Stimulated activated CD8-positive, alpha-beta memory T cell treated with anti-CD3 and anti-CD28 coated beads, Interleukin-4, amount 100 ng/mL, for 4 hours (primary cell): ENCODE measurements around the gene MYB.
"Not testable (repeated sequence)": the region's sequence is repeated elsewhere in the genome, so short reads cannot be mapped to it uniquely, and the experiment has no call there.

ENCODE experiments used
- DNase-seq, 2 donors: peaks; one replicate each; pipeline ENCODE4 v3.0.0-alpha.2; 2020; ENCODE audit warnings: low read depth in 2 of 2, low spot score in 1 of 2

MYB gene

GRCh38 chr6:135246412-135247012 is 65.4 kb downstream of the MYB start:
- DNase-seq, result not testable (repeated sequence)

DNA sequence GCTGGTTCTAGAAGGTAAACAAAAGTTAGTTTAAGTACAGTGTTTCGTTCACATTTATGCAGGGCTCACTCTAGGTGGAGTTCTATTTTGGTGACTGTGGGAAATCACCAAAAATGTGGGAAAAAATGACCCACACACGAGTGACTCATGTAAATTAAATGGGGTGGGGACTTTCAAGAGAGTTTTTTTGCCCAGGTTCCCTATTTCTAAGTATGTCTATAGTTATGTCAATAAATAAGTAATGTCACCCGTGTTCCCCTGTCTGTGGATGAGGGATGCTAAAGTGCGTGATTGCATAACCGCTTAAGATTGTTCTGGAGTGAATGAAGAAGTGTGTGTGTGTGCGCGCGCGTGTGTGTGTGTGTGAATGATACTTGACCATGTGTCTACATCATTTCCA is 69.1 kb downstream of the MYB start:
- no peak for DNase-seq

- DNase-seq, result no peak
Measured at GRCh38 chr6:135250751-135251497, 69.8 kb downstream of the MYB start.

GRCh38 chr6:135251498-135252441 is 70.7 kb downstream of the MYB start:
- DNase-seq, result no peak

GRCh38 chr6:135254471-135254870 is 73.4 kb downstream of the MYB start:
- DNase-seq, result no peak

- no peak for DNase-seq
Measured at GRCh38 chr6:135256866-135257265, 75.8 kb downstream of the MYB start.

DNA sequence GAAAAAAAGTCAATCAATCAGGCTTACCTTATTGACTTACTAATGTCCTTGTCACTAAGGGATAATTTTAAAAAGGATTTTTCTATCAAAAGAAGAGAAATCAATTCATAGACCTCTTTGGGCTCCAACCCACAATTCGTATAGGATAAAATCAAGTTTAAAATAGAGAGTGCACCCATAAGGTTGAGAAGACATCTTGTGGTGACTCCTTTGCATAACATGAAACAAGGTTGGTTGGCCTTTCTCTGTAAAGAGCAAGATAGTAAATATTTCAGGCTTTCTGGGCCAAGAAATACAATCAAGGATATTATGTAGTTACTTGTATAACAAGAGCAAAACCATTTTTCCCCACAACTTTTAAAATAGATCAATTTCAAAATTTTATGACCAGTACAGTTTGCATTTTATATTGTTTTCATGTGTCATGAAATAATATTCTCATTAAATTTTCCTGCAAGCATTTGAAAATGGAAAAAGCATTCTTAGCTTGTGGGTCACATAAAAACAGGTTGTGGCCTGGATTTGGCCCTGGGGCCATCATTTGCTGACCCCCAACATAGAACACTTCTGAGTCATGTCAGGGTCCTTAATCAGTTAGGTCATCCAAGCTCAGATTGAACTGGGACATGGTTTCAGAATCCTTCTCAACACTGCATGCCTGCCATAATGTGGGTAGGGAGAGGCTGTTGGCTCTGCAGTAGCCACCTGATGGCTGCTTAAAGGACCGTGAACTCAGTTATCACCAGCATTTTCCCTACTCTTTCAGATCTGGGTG is 76.7 kb downstream of the MYB start:
- no peak for DNase-seq

- no peak for DNase-seq
Measured at GRCh38 chr6:135258970-135259369, 77.9 kb downstream of the MYB start.

DNA sequence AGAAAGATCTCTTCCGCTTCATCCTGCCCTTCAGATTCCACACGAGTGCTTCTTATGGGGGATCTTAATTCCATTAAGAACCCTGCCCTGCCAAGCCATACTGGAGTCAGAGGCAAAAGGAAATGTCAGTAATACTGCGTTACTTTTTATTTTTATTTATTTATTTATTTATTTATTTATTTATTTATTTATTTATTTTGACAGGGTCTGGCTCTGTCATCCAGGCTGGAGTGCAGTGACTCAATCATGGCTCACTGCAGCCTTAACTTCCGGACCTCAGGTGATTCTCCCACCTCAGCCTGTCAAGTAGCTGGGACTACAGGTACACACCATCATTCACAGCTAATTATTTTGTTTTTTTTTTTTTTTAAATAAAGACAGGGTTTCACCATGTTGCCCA is 79.5 kb downstream of the MYB start:
- no peak for DNase-seq

GRCh38 chr6:135261872-135262725 is 81.0 kb downstream of the MYB start:
- DNase-seq, result no peak

DNA sequence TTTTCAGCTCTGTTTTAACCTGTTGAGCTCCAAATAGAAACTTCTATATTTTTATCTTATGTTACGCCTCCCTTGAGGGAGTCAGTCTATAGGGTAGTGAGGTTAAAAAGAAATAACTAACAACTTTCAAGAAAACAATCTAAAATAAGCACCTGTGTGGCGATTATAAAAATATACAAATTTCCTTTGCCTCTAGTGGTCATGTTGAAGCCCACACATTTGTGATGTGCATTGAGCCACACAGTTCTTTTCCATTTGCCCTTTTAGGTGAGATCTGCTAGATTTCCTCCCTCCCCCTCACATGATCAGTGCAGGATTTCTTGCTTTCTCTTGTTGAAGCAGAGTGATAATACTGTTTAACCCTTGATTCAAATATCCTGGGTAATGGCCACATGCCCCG is 84.2 kb downstream of the MYB start:
- DNase-seq, result no peak

GRCh38 chr6:135266675-135267074 is 85.6 kb downstream of the MYB start:
- DNase-seq, result no peak

GRCh38 chr6:135267085-135267484 is 86.0 kb downstream of the MYB start:
- DNase-seq, result no peak

DNA sequence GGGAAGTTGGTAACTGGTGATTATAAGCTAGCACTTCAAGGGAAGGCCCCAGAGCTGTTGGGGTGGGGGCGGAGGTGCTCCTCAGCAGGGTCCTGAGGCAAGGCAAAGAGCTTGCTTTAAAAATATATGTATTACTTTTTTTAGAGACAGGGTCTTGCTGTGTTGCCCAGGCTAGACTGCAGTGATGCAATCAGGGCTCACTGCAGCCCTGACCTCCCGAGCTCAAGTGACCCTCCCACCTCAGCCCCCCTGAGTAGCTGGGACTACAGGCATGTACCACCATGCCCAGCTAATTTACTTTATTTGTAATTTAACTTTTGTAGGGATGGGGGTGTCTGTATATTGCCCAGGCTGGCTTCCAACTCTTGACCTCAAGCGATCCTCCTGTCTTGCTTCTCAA is 87.2 kb downstream of the MYB start:
- DNase-seq, result no peak

GRCh38 chr6:135268740-135269139 is 87.6 kb downstream of the MYB start:
- DNase-seq, result no peak
